ENCODE results near the gene KRT23.
"Not testable (repeated sequence)": the region's sequence is repeated elsewhere in the genome, so short reads cannot be mapped to it uniquely, and the experiment has no call there.

The KRT23 gene

DNA sequence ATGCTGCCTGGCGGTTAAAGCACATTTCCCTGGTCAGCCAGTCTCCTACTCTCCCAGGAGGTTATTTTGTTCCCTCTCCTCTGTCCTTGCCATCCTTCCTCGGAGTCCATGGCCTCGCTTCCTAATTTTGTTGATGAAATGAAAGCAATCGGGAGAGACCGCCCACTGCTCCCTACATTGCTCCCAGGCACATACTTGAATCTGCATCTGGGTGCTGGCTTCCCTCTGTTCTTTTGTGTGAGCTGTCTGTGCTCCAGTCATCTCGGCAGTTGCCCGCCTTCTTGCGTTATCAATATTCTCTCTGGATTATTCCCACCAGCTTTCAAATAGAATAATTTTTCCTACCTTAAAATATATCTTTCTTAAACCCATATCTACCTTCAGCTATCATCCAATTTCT lies 11.1 kb downstream of the KRT23 start:
- Histone ChIP-seq H3K36me3 (ENCODE audit: control insufficient read depth, low read length) (no peaks in the 10 kb centered on the region), H4K20me1 (ENCODE audit: control insufficient read depth, insufficient read depth, low read depth, low read length) (no peaks in the 10 kb centered on the region), H3K79me2 (ENCODE audit: control insufficient read depth, low read length) (no peaks in the 10 kb centered on the region), H3K9me2 (replicated peaks; ENCODE audit: control insufficient read depth, low read length) (no peaks in the 10 kb centered on the region), H3F3A (ENCODE audit: control insufficient read depth, insufficient read depth) (no peaks in the 10 kb centered on the region), H3K27me3 (ENCODE audit: control insufficient read depth, low read length) (peaks cover 5% of the 10 kb centered on the region; the same call in 1 of the 2 replicates), H3K4me2 (ENCODE audit: low read length) (no peak overlapping the region), H3K4me3 (ENCODE audit: low read length) (no peak overlapping the region), H3K27ac (ENCODE audit: low read depth, low read length) (no peak overlapping the region), H3K9me3 (ENCODE audit: control insufficient read depth, insufficient read depth, low read length) (no peaks in the 10 kb centered on the region), H3K4me1 (ENCODE audit: control insufficient read depth, low read length) (no peaks in the 10 kb centered on the region)
- TF ChIP-seq, protein P1, sequence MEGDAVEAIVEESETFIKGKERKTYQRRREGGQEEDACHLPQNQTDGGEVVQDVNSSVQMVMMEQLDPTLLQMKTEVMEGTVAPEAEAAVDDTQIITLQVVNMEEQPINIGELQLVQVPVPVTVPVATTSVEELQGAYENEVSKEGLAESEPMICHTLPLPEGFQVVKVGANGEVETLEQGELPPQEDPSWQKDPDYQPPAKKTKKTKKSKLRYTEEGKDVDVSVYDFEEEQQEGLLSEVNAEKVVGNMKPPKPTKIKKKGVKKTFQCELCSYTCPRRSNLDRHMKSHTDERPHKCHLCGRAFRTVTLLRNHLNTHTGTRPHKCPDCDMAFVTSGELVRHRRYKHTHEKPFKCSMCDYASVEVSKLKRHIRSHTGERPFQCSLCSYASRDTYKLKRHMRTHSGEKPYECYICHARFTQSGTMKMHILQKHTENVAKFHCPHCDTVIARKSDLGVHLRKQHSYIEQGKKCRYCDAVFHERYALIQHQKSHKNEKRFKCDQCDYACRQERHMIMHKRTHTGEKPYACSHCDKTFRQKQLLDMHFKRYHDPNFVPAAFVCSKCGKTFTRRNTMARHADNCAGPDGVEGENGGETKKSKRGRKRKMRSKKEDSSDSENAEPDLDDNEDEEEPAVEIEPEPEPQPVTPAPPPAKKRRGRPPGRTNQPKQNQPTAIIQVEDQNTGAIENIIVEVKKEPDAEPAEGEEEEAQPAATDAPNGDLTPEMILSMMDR (IDR thresholded peaks at IDR 0.05; ENCODE audit: low read depth, low read length, poor library complexity, severe bottlenecking) = no peak
- TF ChIP-seq EZH2phosphoT487 (IDR thresholded peaks at IDR 0.05; ENCODE audit: borderline replicate concordance, low read length) = no peak

DNA sequence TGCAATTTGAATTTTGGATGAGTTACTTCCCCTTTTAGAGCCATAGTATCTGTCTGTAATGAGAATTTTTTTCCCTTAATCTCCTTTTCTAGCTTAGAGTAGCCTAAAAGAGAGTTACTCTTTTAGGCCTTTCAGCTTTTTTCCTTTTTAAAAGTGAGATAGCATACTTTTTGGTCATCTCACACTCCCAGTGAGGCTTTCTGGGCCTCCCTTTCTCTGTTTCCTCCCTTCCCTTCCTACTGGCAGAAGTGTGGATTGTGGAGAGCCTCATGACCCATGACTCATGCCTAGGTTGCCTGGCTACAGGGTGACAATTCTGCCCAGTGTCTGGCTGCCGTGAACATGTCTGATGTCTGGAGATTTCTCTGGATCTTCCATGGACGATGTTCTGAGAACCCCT lies 15.2 kb downstream of the KRT23 start:
- TF ChIP-seq, protein P1 (IDR thresholded peaks at IDR 0.05; ENCODE audit: low read depth, low read length, poor library complexity, severe bottlenecking) = no peak
- TF ChIP-seq EZH2phosphoT487 (IDR thresholded peaks at IDR 0.05; ENCODE audit: borderline replicate concordance, low read length) = no peak
- H4K20me1 ChIP-seq (ENCODE audit: control insufficient read depth, insufficient read depth, low read depth, low read length) = no peaks in the 10 kb centered on the region
- H3K4me3 ChIP-seq (ENCODE audit: low read length) = no peak overlapping the region
- no peaks in the 10 kb centered on the region for H3K4me1 ChIP-seq (ENCODE audit: control insufficient read depth, low read length)
- no peaks in the 10 kb centered on the region for H3F3A ChIP-seq (ENCODE audit: control insufficient read depth, insufficient read depth)
- H3K79me2 ChIP-seq (ENCODE audit: control insufficient read depth, low read length) = no peaks in the 10 kb centered on the region
- H3K27ac ChIP-seq (ENCODE audit: low read depth, low read length) = no peak overlapping the region
- no peaks in the 10 kb centered on the region for H3K9me2 ChIP-seq (replicated peaks; ENCODE audit: control insufficient read depth, low read length)
- no peaks in the 10 kb centered on the region for H3K9me3 ChIP-seq (ENCODE audit: control insufficient read depth, insufficient read depth, low read length)
- H3K27me3 ChIP-seq (ENCODE audit: control insufficient read depth, low read length) = peaks cover 3% of the 10 kb centered on the region; the same call in 1 of the 2 replicates
- H3K36me3 ChIP-seq (ENCODE audit: control insufficient read depth, low read length) = no peaks in the 10 kb centered on the region
- no peak overlapping the region for H3K4me2 ChIP-seq (ENCODE audit: low read length)

DNA sequence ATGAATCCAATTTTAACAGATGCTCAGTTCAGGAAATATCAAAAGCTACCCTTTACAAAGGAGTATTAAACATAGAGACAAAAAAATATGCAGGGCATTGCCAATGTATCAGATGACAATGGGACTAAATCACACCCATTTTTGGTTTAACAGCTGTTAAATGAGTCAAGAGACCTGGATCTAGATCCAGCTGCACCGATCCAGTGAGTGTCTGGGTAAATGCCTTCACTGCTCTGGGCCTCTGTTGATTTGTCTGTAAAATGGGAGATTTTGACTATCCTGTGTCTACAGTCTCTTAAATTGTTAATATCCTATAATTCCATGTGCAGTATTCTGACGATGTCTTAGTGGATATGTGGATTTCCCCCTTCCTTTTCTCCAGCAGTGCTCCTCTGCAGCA lies 16.4 kb downstream of the KRT23 start:
- Histone ChIP-seq H3F3A (ENCODE audit: control insufficient read depth, insufficient read depth) (no peaks in the 10 kb centered on the region), H3K9me2 (replicated peaks; ENCODE audit: control insufficient read depth, low read length) (no peaks in the 10 kb centered on the region), H3K27ac (ENCODE audit: low read depth, low read length) (no peak overlapping the region), H3K36me3 (ENCODE audit: control insufficient read depth, low read length) (no peaks in the 10 kb centered on the region), H3K27me3 (ENCODE audit: control insufficient read depth, low read length) (peaks cover 3% of the 10 kb centered on the region; the same call in 1 of the 2 replicates), H3K9me3 (ENCODE audit: control insufficient read depth, insufficient read depth, low read length) (no peaks in the 10 kb centered on the region), H3K4me2 (ENCODE audit: low read length) (no peak overlapping the region), H4K20me1 (ENCODE audit: control insufficient read depth, insufficient read depth, low read depth, low read length) (no peaks in the 10 kb centered on the region), H3K79me2 (ENCODE audit: control insufficient read depth, low read length) (no peaks in the 10 kb centered on the region), H3K4me1 (ENCODE audit: control insufficient read depth, low read length) (no peaks in the 10 kb centered on the region), H3K4me3 (ENCODE audit: low read length) (no peak overlapping the region)
- TF ChIP-seq, protein P1 (IDR thresholded peaks at IDR 0.05; ENCODE audit: low read depth, low read length, poor library complexity, severe bottlenecking) = no peak
- no peak for TF ChIP-seq EZH2phosphoT487 (IDR thresholded peaks at IDR 0.05; ENCODE audit: borderline replicate concordance, low read length)

DNA sequence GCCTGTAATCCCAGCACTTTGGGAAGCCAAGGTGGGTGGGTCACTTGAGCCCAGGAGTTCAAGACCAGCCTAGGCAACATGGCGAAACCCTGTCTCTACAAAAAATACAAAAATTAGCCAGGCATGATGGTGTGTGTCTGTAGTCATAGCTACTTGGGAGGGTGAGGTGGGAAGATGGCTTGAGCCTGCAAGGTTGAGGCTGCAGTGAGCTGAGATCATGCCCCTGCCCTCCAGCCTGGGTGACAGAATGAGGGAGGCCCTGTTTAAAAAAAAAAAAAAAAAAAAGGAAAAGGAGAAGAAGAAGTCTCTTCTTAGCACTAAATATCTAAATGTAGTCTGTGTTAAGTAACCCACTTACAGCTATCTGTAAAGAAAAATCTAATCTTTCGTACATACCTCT lies 20.3 kb downstream of the KRT23 start:
- H3K4me2 ChIP-seq (ENCODE audit: low read length) = not testable (repeated sequence)

More for the DNA sequence above, 20.3 kb downstream of the KRT23 start:
- H3K4me3 ChIP-seq (ENCODE audit: low read length); H3K36me3 ChIP-seq (ENCODE audit: control insufficient read depth, low read length); H3K27ac ChIP-seq (ENCODE audit: low read depth, low read length); H3K79me2 ChIP-seq (ENCODE audit: control insufficient read depth, low read length); H3K4me1 ChIP-seq (ENCODE audit: control insufficient read depth, low read length); H3K9me2 ChIP-seq (replicated peaks; ENCODE audit: control insufficient read depth, low read length); H3K9me3 ChIP-seq (ENCODE audit: control insufficient read depth, insufficient read depth, low read length); H3K27me3 ChIP-seq (ENCODE audit: control insufficient read depth, low read length); H4K20me1 ChIP-seq (ENCODE audit: control insufficient read depth, insufficient read depth, low read depth, low read length); H3F3A ChIP-seq (ENCODE audit: control insufficient read depth, insufficient read depth): not testable (repeated sequence)

Measured in DOHH2 (cell line).